GM06990 (cell line): ENCODE measurements around the gene HSD17B10.

ENCODE experiments used
- DNase-seq: peaks from one replicate; pipeline ENCODE4 v3.0.0-alpha.2; 2011; ENCODE audit not compliant: insufficient read length; ENCODE audit errors: extremely low read depth
- H3K27me3 ChIP-seq: replicated peaks from 2 replicates; pipeline ENCODE4 v1.6.0; 2011; ENCODE audit warnings: low read length; ENCODE audit not compliant: control insufficient read depth, insufficient read depth
- H3K36me3 ChIP-seq: 2 replicates; pipeline ENCODE4 v1.5.1; 2011; ENCODE audit warnings: low read length; ENCODE audit not compliant: control insufficient read depth, insufficient read depth
- H3K4me3 ChIP-seq: replicated peaks from 2 replicates; pipeline ENCODE4 v1.5.1; 2011; ENCODE audit warnings: low read depth, mild to moderate bottlenecking, control low read depth, low read length
- CTCF ChIP-seq: IDR thresholded peaks from 2 replicates; pipeline ENCODE4 v1.5.1; 2011; ENCODE audit warnings: low read length, control low read depth, mild to moderate bottlenecking, inconsistent platforms; ENCODE audit not compliant: insufficient read depth, poor library complexity, severe bottlenecking

The HSD17B10 gene

GRCh38 chrX:53398216-53398615 is 36.0 kb downstream of the HSD17B10 start:
- Histone ChIP-seq H3K4me3 (no peak overlapping the region), H3K36me3 (peaks cover 15% of the 10 kb centered on the region), H3K27me3 (no peaks in the 10 kb centered on the region)
- no peak for DNase-seq
- no peak for TF ChIP-seq CTCF

GRCh38 chrX:53395605-53396298 is 38.4 kb downstream of the HSD17B10 start:
- H3K27me3 ChIP-seq = no peaks in the 10 kb centered on the region

GRCh38 chrX:53383376-53384076 is 50.6 kb downstream of the HSD17B10 start:
- Histone ChIP-seq H3K36me3 (peaks cover 38% of the 10 kb centered on the region), H3K27me3 (no peaks in the 10 kb centered on the region), H3K4me3 (no peak overlapping the region)
- no peak for DNase-seq
- TF ChIP-seq CTCF = no peak

More at GRCh38 chrX:53395605-53396298, 38.4 kb downstream of the HSD17B10 start:
- H3K4me3 ChIP-seq = no peak overlapping the region
- no peak for TF ChIP-seq CTCF
- H3K36me3 ChIP-seq = peaks cover 13% of the 10 kb centered on the region
- DNase-seq = no peak
